HepG2 (cell line): ENCODE data around the gene PLXND1. TPM values are rescaled to one million over a fixed set of nuclear protein-coding genes. Genes with fewer than 3 reads are reported as not detected.

Source experiments
- GLI4 ChIP-seq: sonication (generic); formaldehyde crosslinking; IDR thresholded peaks from 2 replicates; pipeline ENCODE4 v1.5.1; 2020; ENCODE audit warnings: missing genetic modification reagents, mild to moderate bottlenecking, moderate library complexity, borderline replicate concordance
- HNRNPLL ChIP-seq: fragments of 200-400 bp; formaldehyde crosslinking; IDR thresholded peaks from 2 replicates; pipeline ENCODE4 v1.6.1; 2017; ENCODE audit warnings: mild to moderate bottlenecking, low read depth, low read length; ENCODE audit not compliant: poor library complexity, severe bottlenecking
- JARID2 ChIP-seq: sonication (generic); formaldehyde crosslinking; IDR thresholded peaks from 2 replicates; pipeline ENCODE4 v1.8.1; 2023; ENCODE audit warnings: missing genetic modification reagents, inconsistent platforms; ENCODE audit not compliant: insufficient replicate concordance
- KDM2A ChIP-seq: sonication (generic); formaldehyde crosslinking; IDR thresholded peaks from 2 replicates; pipeline ENCODE4 v1.4.0; 2020; ENCODE audit warnings: low read depth, missing genetic modification reagents, borderline replicate concordance
- MIER2 ChIP-seq: IDR thresholded peaks from 2 replicates; pipeline ENCODE4 v1.6.1; 2016; ENCODE audit warnings: missing biosample characterization, missing genetic modification reagents
- NR2C2 ChIP-seq: sonication (generic); formaldehyde crosslinking; IDR thresholded peaks from 2 replicates; pipeline ENCODE4 v1.4.0; 2020; ENCODE audit warnings: missing genetic modification reagents, mild to moderate bottlenecking, moderate library complexity, borderline replicate concordance
- PLRG1 ChIP-seq: fragments of 450-650 bp; conservative IDR thresholded peaks from 2 replicates; pipeline ENCODE4 v1.6.1; 2016
- PTBP1 ChIP-seq: fragments of 200-400 bp; formaldehyde crosslinking; IDR thresholded peaks from 2 replicates; pipeline ENCODE4 v1.6.1; 2018; ENCODE audit warnings: low read length, low read depth; ENCODE audit not compliant: poor library complexity, severe bottlenecking
- SAFB2 ChIP-seq: sonication (generic); formaldehyde crosslinking; IDR thresholded peaks from 2 replicates; pipeline ENCODE4 v1.5.1; 2020; ENCODE audit warnings: missing genetic modification reagents, low read depth, mild to moderate bottlenecking, borderline replicate concordance
- SPEN ChIP-seq: sonication (generic); formaldehyde crosslinking; IDR thresholded peaks from 2 replicates; pipeline ENCODE4 v1.5.1; 2020; ENCODE audit warnings: low read depth, mild to moderate bottlenecking, missing genetic modification reagents
- STAT6 ChIP-seq: sonication (generic); formaldehyde crosslinking; IDR thresholded peaks from 2 replicates; pipeline ENCODE4 v1.4.0; 2020; ENCODE audit warnings: missing genetic modification reagents, mild to moderate bottlenecking, borderline replicate concordance
- SYNCRIP ChIP-seq: fragments of 200-400 bp; formaldehyde crosslinking; IDR thresholded peaks from 2 replicates; pipeline ENCODE4 v1.6.1; 2018; ENCODE audit warnings: mild to moderate bottlenecking, low read depth, low read length; ENCODE audit not compliant: insufficient read depth
- ZBTB20 ChIP-seq: sonication (generic); formaldehyde crosslinking; IDR thresholded peaks from 2 replicates; pipeline ENCODE4 v1.8.1; 2023; ENCODE audit warnings: missing genetic modification reagents, low read depth, mild to moderate bottlenecking, borderline replicate concordance
- ZBTB49 ChIP-seq: sonication (generic); formaldehyde crosslinking; IDR thresholded peaks from 2 replicates; pipeline ENCODE4 v1.4.0; 2020; ENCODE audit warnings: missing genetic modification reagents, borderline replicate concordance
- ZBTB8A ChIP-seq: sonication (generic); formaldehyde crosslinking; IDR thresholded peaks from 2 replicates; pipeline ENCODE4 v1.4.0; 2020; ENCODE audit warnings: mild to moderate bottlenecking, low read depth, missing genetic modification reagents, borderline replicate concordance
- ZFP36 ChIP-seq: fragments of 150-350 bp; IDR thresholded peaks from 2 replicates; pipeline ENCODE4 v1.6.1; 2018; ENCODE audit warnings: borderline replicate concordance, low read length, low read depth; ENCODE audit not compliant: partially characterized antibody
- ZNF225 ChIP-seq: sonication (generic); formaldehyde crosslinking; IDR thresholded peaks from 2 replicates; pipeline ENCODE4 v1.4.0; 2020; ENCODE audit warnings: mild to moderate bottlenecking, missing genetic modification reagents
- ZNF382 ChIP-seq: sonication (generic); formaldehyde crosslinking; IDR thresholded peaks from 2 replicates; pipeline ENCODE4 v1.5.0; 2020; ENCODE audit warnings: missing genetic modification reagents, mild to moderate bottlenecking, borderline replicate concordance
- ZNF430 ChIP-seq: sonication (generic); formaldehyde crosslinking; IDR thresholded peaks from 2 replicates; pipeline ENCODE4 v1.9.0; 2021; ENCODE audit warnings: mild to moderate bottlenecking, missing genetic modification reagents
- ZNF549 ChIP-seq: sonication (generic); formaldehyde crosslinking; IDR thresholded peaks from 2 replicates; pipeline ENCODE4 v1.5.0; 2020; ENCODE audit warnings: missing genetic modification reagents
- ZNF564 ChIP-seq: sonication (generic); formaldehyde crosslinking; IDR thresholded peaks from 2 replicates; pipeline ENCODE4 v1.8.1; 2023; ENCODE audit warnings: mild to moderate bottlenecking, missing genetic modification reagents
- ZNF589 ChIP-seq: sonication (generic); formaldehyde crosslinking; conservative IDR thresholded peaks from 2 replicates; pipeline ENCODE4 v1.8.0; 2022; ENCODE audit warnings: mild to moderate bottlenecking, moderate library complexity, missing genetic modification reagents
- ZNF607 ChIP-seq: sonication (generic); formaldehyde crosslinking; IDR thresholded peaks from 2 replicates; pipeline ENCODE4 v1.5.1; 2020; ENCODE audit warnings: missing genetic modification reagents, mild to moderate bottlenecking, borderline replicate concordance
- ZNF780A ChIP-seq: sonication (generic); formaldehyde crosslinking; IDR thresholded peaks from 2 replicates; pipeline ENCODE4 v1.8.0; 2022; ENCODE audit warnings: mild to moderate bottlenecking, missing genetic modification reagents, moderate library complexity
- ZNF879 ChIP-seq: sonication (generic); formaldehyde crosslinking; IDR thresholded peaks from 2 replicates; pipeline ENCODE4 v1.8.1; 2023; ENCODE audit warnings: missing genetic modification reagents
- polyA plus RNA-seq, 8 experiments: library from polyadenylated mRNA; depleted of rRNA in 3 of 8; stranded (reverse) in 7 of 8; unstranded in 1 of 8; fragments of >200 nt; fragmentation: Illumina TruSeq in 4 of 8; extraction: Trizol in 4 of 8; gene quantifications; 2 replicates each; pipeline versions ENCODE4 v1.2.1 to v1.2.3, GENCODE V29; 2011 to 2016; ENCODE audit warnings: low read depth in 4 of 8, missing spikeins in 1 of 8, mixed read lengths in 1 of 8; ENCODE audit not compliant: insufficient read depth in 1 of 8
- total RNA-seq, 5 experiments: library from RNA; depleted of rRNA; stranded (reverse); fragments of >200 nt; fragmentation: Illumina TruSeq; extraction: Trizol; gene quantifications; 2 replicates each; pipeline ENCODE4 v1.2.3, GENCODE V29; 2016; ENCODE audit warnings: low read depth in 1 of 5

Gene PLXND1
- total and polyA plus RNA-seq, 2 of the 13 experiments (the other 11 are each of a cell fraction or from before 2014, with no cell fraction given): 15.9 to 42.0 TPM

GRCh38 chr3:129593595-129594339 lies 12.7 kb downstream of the PLXND1 start (continued):
- TF ChIP-seq MIER2 (CRISPR knock-in tag) (peak; percentile 78; the same call in 1 of the 2 replicates), ZNF430 (CRISPR knock-in tag) (peak; percentile 66; the same call in 1 of the 2 replicates), ZNF549 (CRISPR knock-in tag) (no peak), ZNF780A (CRISPR knock-in tag) (no peak), ZNF382 (CRISPR knock-in tag) (no peak), ZBTB20 (CRISPR knock-in tag) (no peak), ZBTB49 (CRISPR knock-in tag) (no peak), STAT6 (CRISPR knock-in tag) (peak; percentile 69; the same call in 1 of the 2 replicates), ZFP36 (no peak), ZNF564 (CRISPR knock-in tag) (no peak), KDM2A (CRISPR knock-in tag) (peak; percentile 77), SPEN (CRISPR knock-in tag) (peak; percentile 12; the same call in 1 of the 2 replicates), ZNF879 (CRISPR knock-in tag) (no peak), ZBTB8A (CRISPR knock-in tag) (no peak), PLRG1 (no peak), ZNF225 (no peak), JARID2 (no peak), SYNCRIP (no peak), SAFB2 (CRISPR knock-in tag) (no peak), ZNF607 (no peak; the same call in 1 of the 2 replicates), PTBP1 (no peak), HNRNPLL (peak; percentile 55), GLI4 (no peak), ZNF589 (CRISPR knock-in tag) (no peak), NR2C2 (CRISPR knock-in tag) (peak; percentile 45; the same call in 1 of the 2 replicates)
